ENCODE measurements around the gene TOR4A.
"Not testable (repeated sequence)": the region's sequence is repeated elsewhere in the genome, so short reads cannot be mapped to it uniquely, and the experiment has no call there.

Gene TOR4A

DNA sequence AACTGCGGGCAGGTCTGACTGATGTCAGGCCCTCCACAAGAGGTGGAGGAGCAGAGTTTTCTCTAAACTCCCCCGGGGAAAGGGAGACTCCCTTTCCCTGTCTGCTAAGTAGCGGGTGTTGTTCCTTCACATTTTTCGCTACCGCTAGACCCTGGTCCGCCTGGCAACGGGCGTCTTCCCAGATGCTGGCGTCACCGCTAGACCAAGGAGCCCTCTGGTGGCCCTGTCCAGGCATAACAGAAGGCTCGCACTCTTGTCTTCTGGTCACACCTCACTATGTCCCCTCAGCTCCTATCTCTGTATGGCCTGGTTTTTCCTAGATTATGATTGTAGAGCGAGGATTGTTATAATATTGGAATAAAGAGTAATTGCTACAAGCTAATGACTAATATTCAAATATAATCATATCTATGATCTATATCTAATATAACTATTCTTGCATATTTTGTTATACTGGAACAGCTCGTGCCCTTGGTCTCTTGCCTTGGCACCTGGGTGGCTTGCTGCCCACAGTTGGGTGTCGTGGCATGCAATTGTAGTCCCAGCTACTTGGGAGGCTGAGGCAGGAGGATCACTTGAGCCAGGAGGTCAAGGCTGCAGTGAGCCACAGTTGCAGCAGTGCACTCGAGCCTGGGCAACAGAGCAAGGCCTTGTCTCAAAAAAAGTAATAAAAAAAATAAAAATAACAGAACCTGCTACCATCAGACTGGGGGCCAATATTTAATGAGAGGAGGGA, 15.2 kb upstream of the TOR4A start:
- H3K4me3 ChIP-seq (ENCODE audit: low read depth, low read length); DNase-seq (ENCODE audit: low read depth): not testable (repeated sequence)
- TF ChIP-seq, protein P1, sequence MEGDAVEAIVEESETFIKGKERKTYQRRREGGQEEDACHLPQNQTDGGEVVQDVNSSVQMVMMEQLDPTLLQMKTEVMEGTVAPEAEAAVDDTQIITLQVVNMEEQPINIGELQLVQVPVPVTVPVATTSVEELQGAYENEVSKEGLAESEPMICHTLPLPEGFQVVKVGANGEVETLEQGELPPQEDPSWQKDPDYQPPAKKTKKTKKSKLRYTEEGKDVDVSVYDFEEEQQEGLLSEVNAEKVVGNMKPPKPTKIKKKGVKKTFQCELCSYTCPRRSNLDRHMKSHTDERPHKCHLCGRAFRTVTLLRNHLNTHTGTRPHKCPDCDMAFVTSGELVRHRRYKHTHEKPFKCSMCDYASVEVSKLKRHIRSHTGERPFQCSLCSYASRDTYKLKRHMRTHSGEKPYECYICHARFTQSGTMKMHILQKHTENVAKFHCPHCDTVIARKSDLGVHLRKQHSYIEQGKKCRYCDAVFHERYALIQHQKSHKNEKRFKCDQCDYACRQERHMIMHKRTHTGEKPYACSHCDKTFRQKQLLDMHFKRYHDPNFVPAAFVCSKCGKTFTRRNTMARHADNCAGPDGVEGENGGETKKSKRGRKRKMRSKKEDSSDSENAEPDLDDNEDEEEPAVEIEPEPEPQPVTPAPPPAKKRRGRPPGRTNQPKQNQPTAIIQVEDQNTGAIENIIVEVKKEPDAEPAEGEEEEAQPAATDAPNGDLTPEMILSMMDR (IDR thresholded peaks at IDR 0.05; ENCODE audit: low read depth, low read length) = peak; percentile 14

DNA sequence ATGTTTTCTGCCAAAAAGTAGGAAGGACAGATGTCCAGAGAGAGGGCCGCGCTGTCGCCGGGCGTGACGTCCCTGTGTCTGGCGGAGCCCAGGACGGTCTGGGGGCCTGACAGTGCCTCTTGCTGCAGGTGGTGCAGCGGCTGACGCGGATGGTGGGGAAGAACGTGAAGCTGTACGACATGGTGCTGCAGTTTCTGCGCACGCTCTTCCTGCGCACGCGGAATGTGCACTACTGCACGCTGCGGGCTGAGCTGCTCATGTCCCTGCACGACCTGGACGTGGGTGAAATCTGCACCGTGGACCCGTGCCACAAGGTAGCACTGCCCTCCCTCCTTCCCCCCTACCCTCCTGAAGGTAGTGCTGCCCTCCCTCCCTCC, 14.6 kb upstream of the TOR4A start:
- no peak for DNase-seq (ENCODE audit: low read depth)
- H3K4me3 ChIP-seq (ENCODE audit: low read depth, low read length) = no peak overlapping the region
- TF ChIP-seq, protein P2, sequence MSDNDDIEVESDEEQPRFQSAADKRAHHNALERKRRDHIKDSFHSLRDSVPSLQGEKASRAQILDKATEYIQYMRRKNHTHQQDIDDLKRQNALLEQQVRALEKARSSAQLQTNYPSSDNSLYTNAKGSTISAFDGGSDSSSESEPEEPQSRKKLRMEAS (IDR thresholded peaks at IDR 0.05; ENCODE audit: low read depth, low read length) = no peak

DNA sequence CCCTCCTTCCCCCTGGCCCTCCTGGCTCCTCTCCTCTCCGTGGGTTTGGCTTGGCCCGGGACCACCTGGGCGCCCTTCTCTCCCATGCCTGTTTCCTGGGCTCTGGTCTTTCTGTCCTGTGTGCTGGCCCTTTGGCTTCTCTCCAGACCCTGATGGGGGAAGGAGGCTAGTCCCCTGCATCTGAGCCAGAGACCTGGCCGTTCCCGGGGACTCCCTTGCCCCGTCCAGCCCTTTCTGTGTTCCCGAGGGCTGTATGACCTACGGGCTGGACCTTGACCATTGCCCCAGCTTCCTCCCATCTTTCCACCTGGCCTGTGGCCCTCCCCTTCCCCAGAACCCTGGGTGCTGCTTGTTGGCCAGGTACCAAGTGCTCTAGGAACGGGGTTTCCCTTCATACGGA, 14.0 kb upstream of the TOR4A start:
- no peak for DNase-seq (ENCODE audit: low read depth)
- no peak overlapping the region for H3K4me3 ChIP-seq (ENCODE audit: low read depth, low read length)
- TF ChIP-seq MYC (IDR thresholded peaks at IDR 0.05; ENCODE audit: low read depth, low read length) (no peak), POLR2A (IDR thresholded peaks at IDR 0.05; ENCODE audit: extremely low read depth, insufficient read length) (no peak)
- TF ChIP-seq, protein P2 (IDR thresholded peaks at IDR 0.05; ENCODE audit: low read depth, low read length) = no peak
- TF ChIP-seq, protein P1 (IDR thresholded peaks at IDR 0.05; ENCODE audit: low read depth, low read length) = no peak

DNA sequence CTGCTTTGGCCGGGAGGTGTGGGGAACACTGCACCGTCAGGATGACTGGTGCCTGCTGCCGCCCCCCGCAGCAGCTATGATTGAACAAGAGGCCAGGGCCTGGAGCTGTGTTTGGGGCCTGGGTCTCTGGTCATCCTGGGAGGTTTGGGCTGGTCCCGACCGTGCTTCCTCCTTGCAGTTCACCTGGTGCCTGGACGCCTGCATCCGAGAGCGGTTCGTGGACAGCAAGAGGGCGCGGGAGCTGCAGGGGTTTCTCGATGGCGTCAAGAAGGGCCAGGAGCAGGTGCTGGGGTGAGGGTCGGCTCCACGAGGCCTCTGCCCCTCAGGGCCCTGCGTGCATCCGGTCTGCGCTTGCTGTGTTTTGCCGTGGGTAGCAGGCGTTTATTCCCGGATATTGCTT, 13.5 kb upstream of the TOR4A start:
- H3K4me3 ChIP-seq (ENCODE audit: low read depth, low read length) = no peak overlapping the region
- no peak for DNase-seq (ENCODE audit: low read depth)
- TF ChIP-seq POLR2A (IDR thresholded peaks at IDR 0.05; ENCODE audit: extremely low read depth, insufficient read length) (no peak), MYC (IDR thresholded peaks at IDR 0.05; ENCODE audit: low read depth, low read length) (no peak)
- TF ChIP-seq, protein P2 (IDR thresholded peaks at IDR 0.05; ENCODE audit: low read depth, low read length) = no peak
- TF ChIP-seq, protein P1 (IDR thresholded peaks at IDR 0.05; ENCODE audit: low read depth, low read length) = no peak

DNA sequence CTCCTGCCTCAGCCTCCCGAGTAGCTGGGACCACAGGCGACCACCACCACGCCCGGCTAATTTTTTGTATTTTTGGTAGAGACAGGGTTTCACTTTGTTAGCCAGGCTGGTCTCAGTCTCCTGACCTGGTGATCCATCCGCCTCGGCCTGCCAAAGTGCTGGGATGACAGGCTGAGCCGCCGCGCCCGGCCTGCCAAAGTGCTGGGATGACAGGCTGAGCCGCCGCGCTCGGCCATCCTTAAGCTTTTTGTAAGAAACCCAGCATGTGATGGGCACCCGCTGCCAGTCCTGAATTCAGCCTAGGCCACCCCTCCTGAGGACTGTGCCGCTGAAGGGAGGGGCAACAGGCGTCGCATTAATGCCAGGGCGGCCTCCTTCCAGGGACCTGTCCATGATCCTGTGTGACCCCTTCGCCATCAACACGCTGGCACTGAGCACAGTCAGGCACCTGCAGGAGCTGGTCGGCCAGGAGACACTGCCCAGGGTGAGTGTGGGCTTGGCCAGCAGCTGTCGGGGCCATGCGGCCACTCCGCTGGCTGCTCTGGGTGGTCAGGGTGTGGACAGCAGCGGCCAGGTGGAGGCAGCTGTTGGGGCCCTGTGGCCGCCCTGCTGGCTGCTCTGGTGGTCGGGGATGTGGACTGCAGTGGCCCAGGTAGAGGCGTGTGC, 11.9 kb upstream of the TOR4A start:
- no peak for DNase-seq (ENCODE audit: low read depth)
- TF ChIP-seq, protein P2 (IDR thresholded peaks at IDR 0.05; ENCODE audit: low read depth, low read length) = no peak
- TF ChIP-seq POLR2A (IDR thresholded peaks at IDR 0.05; ENCODE audit: extremely low read depth, insufficient read length) = no peak
- no peak for TF ChIP-seq MYC (IDR thresholded peaks at IDR 0.05; ENCODE audit: low read depth, low read length)
- TF ChIP-seq, protein P1 (IDR thresholded peaks at IDR 0.05; ENCODE audit: low read depth, low read length) = no peak
- no peak overlapping the region for H3K4me3 ChIP-seq (ENCODE audit: low read depth, low read length)

DNA sequence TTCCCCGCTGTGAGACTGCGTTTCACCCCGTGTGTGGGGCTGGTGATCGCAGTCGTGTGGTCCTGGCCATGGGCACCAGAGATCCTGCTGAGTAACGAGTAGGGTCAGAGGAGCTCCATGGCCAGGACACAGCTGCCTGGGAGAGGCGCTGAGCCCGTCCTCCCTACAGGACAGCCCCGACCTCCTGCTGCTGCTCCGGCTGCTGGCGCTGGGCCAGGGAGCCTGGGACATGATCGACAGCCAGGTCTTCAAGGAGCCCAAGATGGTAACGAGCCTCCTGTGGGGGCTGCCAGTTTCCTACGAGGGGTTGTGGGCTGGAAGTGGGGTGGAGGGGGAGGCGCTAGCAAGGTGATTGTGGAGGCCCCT, 11.4 kb upstream of the TOR4A start:
- no peak for DNase-seq (ENCODE audit: low read depth)
- no peak for TF ChIP-seq MYC (IDR thresholded peaks at IDR 0.05; ENCODE audit: low read depth, low read length)
- TF ChIP-seq, protein P1 (IDR thresholded peaks at IDR 0.05; ENCODE audit: low read depth, low read length) = no peak
- no peak for TF ChIP-seq POLR2A (IDR thresholded peaks at IDR 0.05; ENCODE audit: extremely low read depth, insufficient read length)
- TF ChIP-seq, protein P2 (IDR thresholded peaks at IDR 0.05; ENCODE audit: low read depth, low read length) = no peak

More for the DNA sequence above, 11.4 kb upstream of the TOR4A start:
- no peak overlapping the region for H3K4me3 ChIP-seq (ENCODE audit: low read depth, low read length)
